Hepatocyte (in vitro differentiated cells): ENCODE results near the gene CRADD.

ENCODE experiments used
- CTCF ChIP-seq: fragments of 200-600 bp; sonication (generic); IDR thresholded peaks from 2 replicates; pipeline ENCODE4 v1.5.1; 2016; ENCODE audit warnings: antibody characterized with exemption, mild to moderate bottlenecking; ENCODE audit not compliant: poor library complexity
- EZH2 ChIP-seq: fragments of 200-600 bp; sonication (generic); IDR thresholded peaks from 2 replicates; pipeline ENCODE4 v1.6.1; 2016; ENCODE audit warnings: antibody characterized with exemption, mild to moderate bottlenecking, borderline replicate concordance

- TF ChIP-seq CTCF (no peak), EZH2 (no peak)
These were observed 262.6 kb downstream of the CRADD start for GRCh38 chr12:93939641-93940325.
